Ovary (tissue), 9 donors: ENCODE measurements around the gene IRF9. TPM values are rescaled to one million over a fixed set of nuclear protein-coding genes. Genes with fewer than 3 reads are reported as not detected.

ENCODE experiments used
- DNase-seq, 5 donors: peaks; one replicate each; pipeline ENCODE4 v3.0.0-alpha.2; 2019 to 2020
- H3K27ac ChIP-seq, 2 donors: fragments of 200-600 bp; one replicate each; pipeline versions ENCODE4 v1.5.1 to v1.8.0; 2019 to 2022
- H3K27me3 ChIP-seq: fragments of 200-600 bp; one replicate; pipeline ENCODE4 v1.8.0; 2022
- H3K36me3 ChIP-seq: fragments of 200-600 bp; sonication (generic); one replicate; pipeline ENCODE4 v1.5.1; 2019
- H3K4me1 ChIP-seq: one replicate; pipeline ENCODE4 v1.8.1; 2013; ENCODE audit warnings: mild to moderate bottlenecking, moderate library complexity; ENCODE audit not compliant: insufficient read depth
- H3K4me3 ChIP-seq: fragments of 200-600 bp; sonication (generic); one replicate; pipeline ENCODE4 v1.5.1; 2017
- H3K9me3 ChIP-seq, 2 donors: fragments of 200-600 bp in 1 of 2; sonication (generic) in 1 of 2; one replicate each; pipeline versions ENCODE4 v1.5.1 to v1.8.1; 2013 to 2019; ENCODE audit warnings: mild to moderate bottlenecking in 1 of 2, moderate library complexity in 1 of 2
- EP300 ChIP-seq: sonication (generic); formaldehyde crosslinking; IDR thresholded peaks from one replicate; pipeline ENCODE4 v1.6.1; 2017; ENCODE audit warnings: antibody characterized with exemption
- POLR2A ChIP-seq: fragments of 450-650 bp; IDR thresholded peaks from one replicate; pipeline ENCODE4 v1.6.1; 2017; ENCODE audit warnings: antibody characterized with exemption, mild to moderate bottlenecking, moderate library complexity
- WGBS, 3 donors: extraction: QIAGEN DNeasy Blood & Tissue Kit in 1 of 3; methylation state at CpG; one replicate each; pipeline versions ENCODE4 v1.1.5 to v1.1.7; 2013 to 2017; 5-methylcytosine and 5-hydroxymethylcytosine counted together
- intact Hi-C, 4 donors: fragments of 100-400 bp; cut with DNase I; formaldehyde crosslinking; loops; one replicate each; pipeline versions ENCODE4 v1.11.0 to v1.15.1; 2022 to 2023
- polyA plus RNA-seq, 2 donors: library from polyadenylated mRNA; stranded (reverse); fragments of 200-250 nt in 1 of 2; fragments of 350-450 nt in 1 of 2; fragmentation: Illumina TruSeq in 1 of 2; extraction: RNeasy Lipid Tissue Mini Kit (QIAGEN cat#74804) in 1 of 2; gene quantifications; one replicate each; pipeline ENCODE4 v1.2.3, GENCODE V29; 2013 to 2014
- total RNA-seq, 7 donors: library from RNA; depleted of rRNA in 2 of 7; stranded (reverse); fragments of >200 nt in 2 of 7; fragmentation: NEBNext Ultra II Directional in 3 of 7; extraction: Animal tissue kit (Norgen Biotek cat#: 25700) in 3 of 7; gene quantifications; one replicate each; pipeline versions ENCODE4 v1.1.0 to v1.2.4, GENCODE V29; 2016 to 2023
- TF ChIP-seq, protein P1 (sequence below), 3 donors: fragments of 450-650 bp in 2 of 3; fragments of 200-600 bp in 1 of 3; IDR thresholded peaks; one replicate each; pipeline versions ENCODE4 v1.5.1 to v1.8.0; 2016 to 2022; ENCODE audit warnings: antibody characterized with exemption in 3 of 3, mild to moderate bottlenecking in 1 of 3
- donor health status: DM: no; HTN: no; CAD: no; lungs with moderate emphysema.
- donor health status: DM: no; HTN: no; CAD: no.
- donor health status: Bipolar disorder and iron deficiency.
- donor health status: DM: yes; HTN: yes; CAD: no.
- donor health status: DM: no; HTN: no; CAD: no.
- donor health status: DM: yes; HTN: yes; CAD: no.

The IRF9 gene
- total and polyA plus RNA-seq, 9 donors: 31.6 to 212 (median 80.4) TPM

DNA sequence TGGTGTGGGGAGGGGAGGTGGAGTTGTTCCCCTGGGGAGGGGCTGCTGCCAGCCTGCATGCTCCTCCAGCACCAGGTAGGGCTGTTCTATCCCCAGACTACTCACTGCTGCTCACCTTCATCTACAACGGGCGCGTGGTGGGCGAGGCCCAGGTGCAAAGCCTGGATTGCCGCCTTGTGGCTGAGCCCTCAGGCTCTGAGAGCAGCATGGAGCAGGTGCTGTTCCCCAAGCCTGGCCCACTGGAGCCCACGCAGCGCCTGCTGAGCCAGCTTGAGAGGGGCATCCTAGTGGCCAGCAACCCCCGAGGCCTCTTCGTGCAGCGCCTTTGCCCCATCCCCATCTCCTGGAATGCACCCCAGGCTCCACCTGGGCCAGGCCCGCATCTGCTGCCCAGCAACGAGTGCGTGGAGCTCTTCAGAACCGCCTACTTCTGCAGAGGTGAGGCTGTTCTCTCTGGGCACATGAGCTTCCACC lies 3.5 kb downstream of the IRF9 start:
- WGBS, 3 donors: 83 to 86% (median 85%) methylated on average over 12 to 14 of the region's 14 CpGs
- intact Hi-C loops: loop anchor here in 1 of 4 donors (5.0 kb wide), 1 partner anchor 107 kb away; no protein-coding TSS in a partner anchor
- Histone ChIP-seq H3K36me3 (no peaks in the 10 kb centered on the region), H3K27me3 (no peaks in the 10 kb centered on the region), H3K4me1 (peaks cover 8% of the 10 kb centered on the region), H3K4me3 (no peak overlapping the region), H3K9me3 (no peaks in the 10 kb centered on the region), H3K27ac (no peak overlapping the region)
- DNase-seq: no peak
- no peak for TF ChIP-seq POLR2A
- TF ChIP-seq, protein P1, sequence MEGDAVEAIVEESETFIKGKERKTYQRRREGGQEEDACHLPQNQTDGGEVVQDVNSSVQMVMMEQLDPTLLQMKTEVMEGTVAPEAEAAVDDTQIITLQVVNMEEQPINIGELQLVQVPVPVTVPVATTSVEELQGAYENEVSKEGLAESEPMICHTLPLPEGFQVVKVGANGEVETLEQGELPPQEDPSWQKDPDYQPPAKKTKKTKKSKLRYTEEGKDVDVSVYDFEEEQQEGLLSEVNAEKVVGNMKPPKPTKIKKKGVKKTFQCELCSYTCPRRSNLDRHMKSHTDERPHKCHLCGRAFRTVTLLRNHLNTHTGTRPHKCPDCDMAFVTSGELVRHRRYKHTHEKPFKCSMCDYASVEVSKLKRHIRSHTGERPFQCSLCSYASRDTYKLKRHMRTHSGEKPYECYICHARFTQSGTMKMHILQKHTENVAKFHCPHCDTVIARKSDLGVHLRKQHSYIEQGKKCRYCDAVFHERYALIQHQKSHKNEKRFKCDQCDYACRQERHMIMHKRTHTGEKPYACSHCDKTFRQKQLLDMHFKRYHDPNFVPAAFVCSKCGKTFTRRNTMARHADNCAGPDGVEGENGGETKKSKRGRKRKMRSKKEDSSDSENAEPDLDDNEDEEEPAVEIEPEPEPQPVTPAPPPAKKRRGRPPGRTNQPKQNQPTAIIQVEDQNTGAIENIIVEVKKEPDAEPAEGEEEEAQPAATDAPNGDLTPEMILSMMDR (IDR thresholded peaks at IDR 0.05): no peak
- TF ChIP-seq EP300: no peak

DNA sequence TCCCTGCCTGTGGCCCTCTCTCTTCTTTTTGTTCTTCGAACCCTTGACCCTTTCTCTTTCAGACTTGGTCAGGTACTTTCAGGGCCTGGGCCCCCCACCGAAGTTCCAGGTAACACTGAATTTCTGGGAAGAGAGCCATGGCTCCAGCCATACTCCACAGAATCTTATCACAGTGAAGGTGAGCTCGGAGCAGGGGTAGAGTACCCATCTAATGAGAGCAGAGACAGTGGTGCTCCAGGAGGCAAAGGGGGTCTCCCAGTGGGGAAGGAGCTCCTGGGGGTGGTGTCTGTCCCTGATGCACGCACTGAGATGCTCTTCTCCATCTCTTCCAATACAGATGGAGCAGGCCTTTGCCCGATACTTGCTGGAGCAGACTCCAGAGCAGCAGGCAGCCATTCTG lies 4.7 kb downstream of the IRF9 start:
- TF ChIP-seq, protein P1 (IDR thresholded peaks at IDR 0.05): no peak
- TF ChIP-seq POLR2A (no peak), EP300 (no peak)
- no peaks in the 10 kb centered on the region for H3K27me3 ChIP-seq
- H3K4me3 ChIP-seq: no peak overlapping the region
- intact Hi-C loops: no loop called here
- H3K4me1 ChIP-seq: peaks cover 8% of the 10 kb centered on the region
- no peak for DNase-seq
- WGBS, 3 donors: 86 to 90% (median 88%) methylated on average over 5 of the region's 5 CpGs
- H3K9me3 ChIP-seq: no peaks in the 10 kb centered on the region
- no peaks in the 10 kb centered on the region for H3K36me3 ChIP-seq
- no peak overlapping the region for H3K27ac ChIP-seq

DNA sequence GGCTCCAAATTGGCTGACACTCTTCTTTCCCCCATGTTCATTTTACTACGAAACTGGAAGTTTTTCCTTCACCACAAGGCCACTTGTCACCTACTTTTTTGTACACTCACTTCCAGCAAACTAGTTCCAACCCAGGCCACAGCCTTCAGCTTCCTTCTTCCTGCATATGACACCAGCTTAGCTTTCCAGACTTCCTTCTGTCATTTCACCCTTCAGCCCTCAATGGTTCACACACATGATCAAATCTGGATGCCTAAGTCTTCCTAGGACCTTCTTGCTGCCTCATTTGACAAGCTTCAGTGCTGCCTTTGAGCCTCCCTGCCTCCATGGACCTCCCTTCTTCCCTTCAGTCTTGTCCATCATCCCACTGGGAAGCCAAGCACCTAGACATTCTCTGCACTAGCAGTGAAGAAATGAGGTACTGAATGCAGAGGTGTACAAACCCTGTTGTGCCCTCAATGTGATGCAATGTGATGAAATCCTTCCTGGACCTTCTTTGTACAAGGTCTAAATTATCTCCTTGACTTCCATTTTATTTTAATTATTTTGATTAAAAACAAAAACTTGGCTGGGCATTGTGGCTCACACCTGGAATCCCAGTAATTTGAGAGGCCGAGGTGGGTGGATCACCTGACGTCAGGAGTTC lies 6.5 kb downstream of the IRF9 start:
- no peaks in the 10 kb centered on the region for H3K36me3 ChIP-seq
- intact Hi-C loops: no loop called here
- H3K27me3 ChIP-seq: no peaks in the 10 kb centered on the region

DNA sequence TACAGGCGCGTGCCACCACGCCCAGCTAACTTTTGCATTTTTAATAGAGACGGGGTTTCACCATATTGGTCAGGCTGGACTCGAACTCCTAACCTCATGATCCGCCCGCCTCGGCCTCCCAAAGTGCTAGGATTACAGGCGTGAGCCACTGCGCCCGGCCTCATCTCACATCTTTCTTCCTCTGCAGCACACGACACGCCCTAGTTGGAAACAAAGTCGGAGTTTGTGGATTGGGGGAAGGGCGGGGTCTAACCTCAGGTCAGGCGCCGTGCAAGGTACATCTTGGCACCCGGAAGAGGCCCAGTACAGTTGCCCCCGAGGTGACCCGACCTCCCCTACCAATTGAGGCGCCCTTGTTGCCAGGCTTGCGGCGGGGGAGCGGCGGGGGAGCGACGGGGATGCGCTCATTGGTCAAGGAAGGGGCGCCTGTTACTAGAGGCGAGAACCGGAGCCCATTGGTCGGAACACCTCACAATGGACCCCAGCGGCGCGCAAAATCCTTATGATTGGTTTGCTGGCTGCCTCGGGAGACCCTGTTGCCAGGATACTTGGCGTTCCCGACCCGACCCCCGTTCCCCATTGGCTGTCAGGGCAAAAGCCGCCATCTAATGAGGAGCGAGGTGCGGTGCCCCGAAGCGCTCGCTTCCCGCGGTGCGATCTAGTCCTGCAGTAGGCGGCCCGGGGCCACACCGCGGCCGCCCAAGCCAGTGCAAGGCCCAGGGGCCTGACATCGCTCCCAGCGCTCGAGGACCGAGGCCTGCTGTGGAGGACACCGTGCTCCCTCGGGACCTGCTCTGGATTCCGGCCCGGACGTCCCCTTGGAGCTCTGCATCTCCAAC lies 10.6 kb downstream of the IRF9 start, which contains the start of gene REC8:
Gene REC8, plus strand, starts transcription at position 659 of the 839 bp plus-strand sequence. CDS start 473 bp downstream, outside the sequence.
- Histone ChIP-seq H3K27me3 (no peaks in the 10 kb centered on the region), H3K9me3 (no peaks in the 10 kb centered on the region), H3K36me3 (no peaks in the 10 kb centered on the region), H3K27ac (no peak within 1 kb of the TSS), H3K4me1 (peaks cover 8% of the 10 kb centered on the region), H3K4me3 (peak within 1 kb of the TSS; percentile 17)
- peak; percentile 45 to 85 (median 67) for DNase-seq
- no peak for TF ChIP-seq POLR2A
- TF ChIP-seq, protein P1 (IDR thresholded peaks at IDR 0.05): no peak
- no peak for TF ChIP-seq EP300
- WGBS, 3 donors: 9 to 14% (median 10%) methylated on average over 62 to 63 of the region's 63 CpGs
- intact Hi-C loops: no loop called here

More for the DNA sequence above, 6.5 kb downstream of the IRF9 start:
- DNase-seq: no peak
- no peak for TF ChIP-seq POLR2A
- TF ChIP-seq, protein P1 (IDR thresholded peaks at IDR 0.05): no peak
- TF ChIP-seq EP300: no peak
- H3K27ac ChIP-seq: no peak overlapping the region
- no peaks in the 10 kb centered on the region for H3K9me3 ChIP-seq
- 69 to 85% (median 77%) methylated on average over 3 of the region's 3 CpGs for WGBS, 3 donors
- H3K4me1 ChIP-seq: peaks cover 16% of the 10 kb centered on the region
- H3K4me3 ChIP-seq: no peak overlapping the region
